Body of pancreas (tissue), 4 donors: ENCODE results near the gene IQSEC2.

Experiments
- CTCF ChIP-seq, 7 experiments: fragments of 450-650 bp in 4 of 7; fragments of 200-600 bp in 3 of 7; sonication (generic) in 3 of 7; IDR thresholded peaks; one replicate each; pipeline ENCODE4 v1.5.1; 2016 to 2019; ENCODE audit warnings: antibody characterized with exemption in 7 of 7
- POLR2A ChIP-seq, 3 donors: fragments of 450-650 bp; IDR thresholded peaks; one replicate each; pipeline ENCODE4 v1.6.1; 2016; ENCODE audit warnings: antibody characterized with exemption in 3 of 3, mild to moderate bottlenecking in 2 of 3

- TF ChIP-seq CTCF (IDR thresholded peaks at IDR 0.05), result no peak
- TF ChIP-seq POLR2A (IDR thresholded peaks at IDR 0.05), result no peak
Measured at GRCh38 chrX:53230116-53230515, 51.3 kb downstream of the IQSEC2 start.
